RWPE2 (cell line): ENCODE measurements around the gene CA5B.

Source experiments
- ATAC-seq: fragments of 200-7000 bp; cut with Tn5 transposase; 3 replicates; pipeline ENCODE4 v1.9.1; 2021; ENCODE audit warnings: low read depth
- DNase-seq: peaks from one replicate; pipeline ENCODE4 v3.0.0-alpha.2; 2020; ENCODE audit warnings: low spot score
- H3K27ac ChIP-seq: fragments of 450-650 bp; 2 replicates; pipeline ENCODE4 v1.5.1; 2017; ENCODE audit warnings: mild to moderate bottlenecking; ENCODE audit not compliant: poor library complexity, severe bottlenecking
- H3K27me3 ChIP-seq: fragments of 250-450 bp; sonication (Bioruptor Pico); 2 replicates; pipeline ENCODE4 v1.5.1; 2021; ENCODE audit warnings: mild to moderate bottlenecking, moderate library complexity; ENCODE audit not compliant: insufficient read depth, poor library complexity, severe bottlenecking
- H3K36me3 ChIP-seq: fragments of 250-450 bp; sonication (Bioruptor Pico); 2 replicates; pipeline ENCODE4 v1.5.1; 2020; ENCODE audit warnings: low read depth, mild to moderate bottlenecking, moderate library complexity
- H3K4me1 ChIP-seq: fragments of 250-450 bp; sonication (Bioruptor Pico); 2 replicates; pipeline ENCODE4 v1.5.1; 2021; ENCODE audit warnings: mild to moderate bottlenecking, moderate library complexity; ENCODE audit not compliant: insufficient read depth, poor library complexity, severe bottlenecking
- H3K4me3 ChIP-seq: fragments of 250-450 bp; sonication (Bioruptor Pico); 2 replicates; pipeline ENCODE4 v1.5.1; 2021; ENCODE audit warnings: mild to moderate bottlenecking, moderate library complexity; ENCODE audit not compliant: severe bottlenecking
- H3K9me3 ChIP-seq: fragments of 250-450 bp; sonication (Bioruptor Pico); 2 replicates; pipeline ENCODE4 v1.5.1; 2021; ENCODE audit warnings: mild to moderate bottlenecking, moderate library complexity; ENCODE audit not compliant: severe bottlenecking
- TF ChIP-seq, protein P1 (sequence below): fragments of 450-650 bp; IDR thresholded peaks from one replicate; pipeline ENCODE4 v1.5.1; 2017; ENCODE audit warnings: mild to moderate bottlenecking, moderate library complexity; ENCODE audit not compliant: poor library complexity, severe bottlenecking

The CA5B gene

DNA sequence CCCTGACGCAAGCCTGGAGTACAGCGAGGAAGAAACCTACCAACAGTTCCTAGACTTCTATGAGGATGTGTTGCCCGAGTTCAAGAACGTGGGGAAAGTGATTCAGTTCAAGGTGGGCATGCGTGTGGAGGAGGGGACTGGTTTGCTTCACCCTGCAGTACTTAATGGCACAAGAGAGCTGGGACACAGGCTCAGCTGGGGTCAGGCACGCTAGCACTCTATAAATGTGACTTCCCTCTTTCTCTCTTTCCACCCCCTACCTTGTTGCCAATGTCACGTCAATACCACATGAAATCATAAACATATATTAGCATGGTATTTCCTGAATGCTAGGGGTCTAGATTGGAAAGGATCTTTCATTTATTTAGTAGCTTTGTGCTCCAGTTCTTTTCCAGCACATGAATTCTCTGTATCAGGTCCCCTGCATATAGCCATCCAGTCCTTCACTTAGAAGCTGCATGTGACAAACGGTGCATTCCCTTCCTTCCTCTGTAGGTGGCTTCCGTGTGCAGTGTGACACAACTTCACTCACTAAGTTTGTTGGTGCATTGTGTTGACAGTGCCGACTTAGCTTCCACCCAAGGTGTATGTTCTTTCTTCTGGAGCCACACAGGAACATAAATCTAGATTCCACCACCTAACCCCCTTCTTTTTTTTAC, 77.8 kb downstream of the CA5B start:
- Histone ChIP-seq H3K4me3 (no peak overlapping the region), H3K27me3 (no peaks in the 10 kb centered on the region), H3K4me1 (no peaks in the 10 kb centered on the region), H3K36me3 (no peaks in the 10 kb centered on the region; the same call in 1 of the 2 replicates), H3K9me3 (no peaks in the 10 kb centered on the region), H3K27ac (no peak overlapping the region)
- DNase-seq (no peak), ATAC-seq (no peak)
- TF ChIP-seq, protein P1, sequence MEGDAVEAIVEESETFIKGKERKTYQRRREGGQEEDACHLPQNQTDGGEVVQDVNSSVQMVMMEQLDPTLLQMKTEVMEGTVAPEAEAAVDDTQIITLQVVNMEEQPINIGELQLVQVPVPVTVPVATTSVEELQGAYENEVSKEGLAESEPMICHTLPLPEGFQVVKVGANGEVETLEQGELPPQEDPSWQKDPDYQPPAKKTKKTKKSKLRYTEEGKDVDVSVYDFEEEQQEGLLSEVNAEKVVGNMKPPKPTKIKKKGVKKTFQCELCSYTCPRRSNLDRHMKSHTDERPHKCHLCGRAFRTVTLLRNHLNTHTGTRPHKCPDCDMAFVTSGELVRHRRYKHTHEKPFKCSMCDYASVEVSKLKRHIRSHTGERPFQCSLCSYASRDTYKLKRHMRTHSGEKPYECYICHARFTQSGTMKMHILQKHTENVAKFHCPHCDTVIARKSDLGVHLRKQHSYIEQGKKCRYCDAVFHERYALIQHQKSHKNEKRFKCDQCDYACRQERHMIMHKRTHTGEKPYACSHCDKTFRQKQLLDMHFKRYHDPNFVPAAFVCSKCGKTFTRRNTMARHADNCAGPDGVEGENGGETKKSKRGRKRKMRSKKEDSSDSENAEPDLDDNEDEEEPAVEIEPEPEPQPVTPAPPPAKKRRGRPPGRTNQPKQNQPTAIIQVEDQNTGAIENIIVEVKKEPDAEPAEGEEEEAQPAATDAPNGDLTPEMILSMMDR = no peak

GRCh38 chrX:15816438-15816809, 78.4 kb downstream of the CA5B start:
- no peak for DNase-seq
- Histone ChIP-seq H3K27ac (no peak overlapping the region), H3K9me3 (no peaks in the 10 kb centered on the region), H3K4me3 (no peak overlapping the region), H3K27me3 (no peaks in the 10 kb centered on the region), H3K36me3 (no peaks in the 10 kb centered on the region; the same call in 1 of the 2 replicates), H3K4me1 (no peaks in the 10 kb centered on the region)
- ATAC-seq = no peak
- TF ChIP-seq, protein P1 = no peak

- TF ChIP-seq, protein P1 = no peak
- ATAC-seq (no peak), DNase-seq (no peak)
- no peaks in the 10 kb centered on the region for H3K36me3 ChIP-seq
- no peaks in the 10 kb centered on the region for H3K27me3 ChIP-seq
- no peaks in the 10 kb centered on the region for H3K9me3 ChIP-seq
- no peak overlapping the region for H3K4me3 ChIP-seq
- H3K27ac ChIP-seq = no peak overlapping the region
- H3K4me1 ChIP-seq = no peaks in the 10 kb centered on the region
Observed at GRCh38 chrX:15816886-15817285, 78.8 kb downstream of the CA5B start.

- no peaks in the 10 kb centered on the region for H3K27me3 ChIP-seq
- no peak overlapping the region for H3K27ac ChIP-seq
- ATAC-seq (no peak), DNase-seq (no peak)
- H3K36me3 ChIP-seq = no peaks in the 10 kb centered on the region
- H3K9me3 ChIP-seq = no peaks in the 10 kb centered on the region
- H3K4me3 ChIP-seq = no peak overlapping the region
- TF ChIP-seq, protein P1 = no peak
- H3K4me1 ChIP-seq = no peaks in the 10 kb centered on the region
Observed at GRCh38 chrX:15820106-15821073, 82.3 kb downstream of the CA5B start.
